ENCODE results near the gene GALK1.
A peak's percentile ranks its signal among the peaks of the same experiment; 100 is the strongest.

The GALK1 gene

GRCh38 chr17:75724016-75725003, 40.7 kb downstream of the GALK1 start:
- DNase-seq (ENCODE audit: low spot score), result no peak

GRCh38 chr17:75723171-75723930, 41.6 kb downstream of the GALK1 start:
- DNase-seq (ENCODE audit: low spot score), result no peak

GRCh38 chr17:75722542-75723095, 42.4 kb downstream of the GALK1 start:
- no peak for DNase-seq (ENCODE audit: low spot score)

GRCh38 chr17:75722076-75722475, 42.9 kb downstream of the GALK1 start:
- no peak for DNase-seq (ENCODE audit: low spot score)

GRCh38 chr17:75721463-75722011, 43.5 kb downstream of the GALK1 start:
- no peak for DNase-seq (ENCODE audit: low spot score)

- peak; percentile 51 for DNase-seq (ENCODE audit: low spot score)
Observed at GRCh38 chr17:75720656-75721462, 44.1 kb downstream of the GALK1 start, which contains the start of gene ITGB4. Gene ITGB4 (plus strand): TSS chr17:75721459. CDS start chr17:75724704, 3,245 bp downstream.

GRCh38 chr17:75719732-75720131, 45.3 kb downstream of the GALK1 start:
- DNase-seq (ENCODE audit: low spot score), result no peak

- no peak for DNase-seq (ENCODE audit: low spot score)
Observed at GRCh38 chr17:75712446-75712845, 52.5 kb downstream of the GALK1 start.
